GM12891 (cell line): ENCODE data around the gene SNTN.

Source experiments
- PAX5 ChIP-seq: IDR thresholded peaks from 2 replicates; pipeline ENCODE4 v1.6.1; 2011; ENCODE audit warnings: low read length, moderate library complexity, mild to moderate bottlenecking; ENCODE audit not compliant: insufficient read depth, severe bottlenecking
- POLR2A ChIP-seq: IDR thresholded peaks from 2 replicates; pipeline ENCODE4 v1.6.1; 2011; ENCODE audit warnings: low read depth, low read length, control low read depth
- POLR2AphosphoS5 ChIP-seq: IDR thresholded peaks from 2 replicates; pipeline ENCODE4 v1.6.1; 2011; ENCODE audit warnings: low read depth, low read length, control low read depth
- POU2F2 ChIP-seq: IDR thresholded peaks from 2 replicates; pipeline ENCODE4 v1.6.1; 2011; ENCODE audit warnings: low read depth, mild to moderate bottlenecking, control low read depth, low read length, moderate library complexity
- SPI1 ChIP-seq: IDR thresholded peaks from 2 replicates; pipeline ENCODE4 v1.6.1; 2011; ENCODE audit warnings: low read depth, low read length, control low read depth
- TAF1 ChIP-seq: IDR thresholded peaks from 2 replicates; pipeline ENCODE4 v1.6.1; 2011; ENCODE audit warnings: low read depth, low read length, control low read depth

DNA sequence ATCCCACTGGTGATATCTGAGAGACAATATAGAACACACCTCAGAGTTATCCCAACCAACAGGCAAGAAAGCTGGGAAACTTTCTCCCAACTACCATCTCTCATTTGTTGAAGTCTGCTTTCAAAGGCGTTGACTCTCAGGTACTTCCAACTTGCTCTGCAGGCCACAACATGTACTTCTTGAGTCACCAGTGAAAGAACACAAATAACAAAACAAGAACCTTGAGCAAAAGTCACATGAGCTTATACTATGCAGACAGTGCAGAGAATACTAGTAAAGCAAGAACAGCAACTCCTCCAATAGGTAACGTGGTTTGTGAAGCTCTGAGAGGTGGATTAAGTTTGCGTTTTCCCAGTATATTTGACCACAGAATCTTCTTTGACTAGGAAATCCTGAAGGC is 20.6 kb downstream of the SNTN start:
- no peak for TF ChIP-seq POLR2AphosphoS5
- TF ChIP-seq POLR2A = no peak
- no peak for TF ChIP-seq TAF1
- no peak for TF ChIP-seq SPI1
- TF ChIP-seq PAX5 = no peak
- no peak for TF ChIP-seq POU2F2
